Kidney epithelial cell (primary cell): Measurements from ENCODE around the gene CENPT. TPM values are rescaled to one million over a fixed set of nuclear protein-coding genes. Genes with fewer than 3 reads are reported as not detected.

Experiments
- DNase-seq: peaks from one replicate; pipeline ENCODE4 v3.0.0-alpha.2; 2010; ENCODE audit warnings: low read depth
- H3K27me3 ChIP-seq: 2 replicates; pipeline ENCODE4 v1.6.0; 2011; ENCODE audit warnings: low read length; ENCODE audit not compliant: control insufficient read depth, insufficient read depth
- H3K36me3 ChIP-seq: 2 replicates; pipeline ENCODE4 v1.5.1; 2011; ENCODE audit warnings: low read length; ENCODE audit not compliant: control insufficient read depth, insufficient read depth
- H3K4me3 ChIP-seq: 2 replicates; pipeline ENCODE4 v1.5.1; 2011; ENCODE audit warnings: low read depth, mild to moderate bottlenecking, control low read depth, low read length
- CTCF ChIP-seq: IDR thresholded peaks from 2 replicates; pipeline ENCODE4 v1.5.1; 2011; ENCODE audit warnings: mild to moderate bottlenecking, moderate library complexity, low read length, control low read depth, inconsistent platforms; ENCODE audit not compliant: insufficient read depth, poor library complexity, severe bottlenecking
- total RNA-seq: library from RNA; depleted of rRNA; stranded (reverse); fragments of >200 nt; gene quantifications from 2 replicates; pipeline ENCODE4 v1.2.3, GENCODE V29; 2015

CENPT gene
- total RNA-seq, 1 donor from 2014 or later, result 30.3 TPM

GRCh38 chr16:67801883-67802282 lies 45.6 kb downstream of the CENPT start:
- Histone ChIP-seq H3K27me3 (no peaks in the 10 kb centered on the region), H3K36me3 (peaks cover 2% of the 10 kb centered on the region), H3K4me3 (no peak overlapping the region)
- DNase-seq, result no peak
- TF ChIP-seq CTCF, result no peak

- no peak for DNase-seq
- peaks cover 2% of the 10 kb centered on the region for H3K36me3 ChIP-seq
Observed at GRCh38 chr16:67801241-67801640, 46.3 kb downstream of the CENPT start.

GRCh38 chr16:67800338-67800926 lies 47.1 kb downstream of the CENPT start:
- H3K36me3 ChIP-seq, result peaks cover 2% of the 10 kb centered on the region
- H3K4me3 ChIP-seq, result no peak overlapping the region
- DNase-seq, result no peak
- no peak for TF ChIP-seq CTCF
- H3K27me3 ChIP-seq, result no peaks in the 10 kb centered on the region

More at GRCh38 chr16:67801241-67801640, 46.3 kb downstream of the CENPT start:
- no peak for TF ChIP-seq CTCF
- no peaks in the 10 kb centered on the region for H3K27me3 ChIP-seq
- H3K4me3 ChIP-seq, result no peak overlapping the region

GRCh38 chr16:67796099-67796718 lies 51.3 kb downstream of the CENPT start:
- Histone ChIP-seq H3K4me3 (no peak overlapping the region), H3K36me3 (no peaks in the 10 kb centered on the region), H3K27me3 (no peaks in the 10 kb centered on the region)
- no peak for DNase-seq
- no peak for TF ChIP-seq CTCF

GRCh38 chr16:67790071-67790470 lies 57.4 kb downstream of the CENPT start:
- TF ChIP-seq CTCF, result no peak
- Histone ChIP-seq H3K27me3 (no peaks in the 10 kb centered on the region), H3K4me3 (no peak overlapping the region), H3K36me3 (no peaks in the 10 kb centered on the region)
- DNase-seq, result no peak

GRCh38 chr16:67786491-67786890 lies 61.0 kb downstream of the CENPT start:
- no peaks in the 10 kb centered on the region for H3K27me3 ChIP-seq
- no peak for TF ChIP-seq CTCF
- DNase-seq, result no peak
- no peak overlapping the region for H3K4me3 ChIP-seq
- no peaks in the 10 kb centered on the region for H3K36me3 ChIP-seq
